GM21825 (cell line): ENCODE results near the gene LYRM4.

Experiments
- ATAC-seq: cut with Tn5 transposase; IDR thresholded peaks from one replicate; pipeline ENCODE4 v1.9.1; 2021; ENCODE audit warnings: mild to moderate bottlenecking, moderate library complexity; ENCODE audit not compliant: unreplicated experiment

Gene LYRM4

DNA sequence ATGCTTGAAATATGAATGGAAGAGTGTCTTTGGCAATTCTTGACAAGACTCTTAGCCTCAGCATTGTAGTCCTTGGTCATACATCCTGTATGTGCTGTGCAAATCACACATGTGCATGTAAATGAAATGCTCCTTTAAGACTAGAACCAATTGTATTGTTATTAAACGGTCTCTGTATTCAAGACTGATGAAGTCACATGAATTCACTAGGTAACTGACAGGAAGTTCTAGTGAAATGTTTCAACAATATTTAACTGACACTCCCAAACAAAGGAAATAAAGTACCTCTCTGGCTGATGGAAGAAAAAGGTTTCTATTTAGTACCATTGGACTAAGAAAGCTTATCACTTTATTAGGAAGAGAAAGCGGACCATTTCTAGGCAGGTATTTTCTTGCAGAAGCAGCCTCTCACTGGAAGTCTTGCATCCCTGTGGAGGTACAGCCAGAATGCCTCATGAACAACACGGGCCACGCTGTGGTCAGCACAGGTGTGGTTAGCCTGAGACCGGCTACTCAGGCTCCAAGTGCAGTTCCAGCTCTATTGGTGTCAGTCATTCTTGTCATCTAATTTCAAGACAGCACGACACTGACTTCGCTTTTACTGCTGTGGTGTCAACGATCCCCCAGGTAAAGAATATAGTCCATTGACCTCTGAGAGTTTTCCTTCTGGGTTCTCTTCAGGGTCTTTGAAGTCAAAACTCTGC lies 158.3 kb downstream of the LYRM4 start:
- no peak for ATAC-seq

DNA sequence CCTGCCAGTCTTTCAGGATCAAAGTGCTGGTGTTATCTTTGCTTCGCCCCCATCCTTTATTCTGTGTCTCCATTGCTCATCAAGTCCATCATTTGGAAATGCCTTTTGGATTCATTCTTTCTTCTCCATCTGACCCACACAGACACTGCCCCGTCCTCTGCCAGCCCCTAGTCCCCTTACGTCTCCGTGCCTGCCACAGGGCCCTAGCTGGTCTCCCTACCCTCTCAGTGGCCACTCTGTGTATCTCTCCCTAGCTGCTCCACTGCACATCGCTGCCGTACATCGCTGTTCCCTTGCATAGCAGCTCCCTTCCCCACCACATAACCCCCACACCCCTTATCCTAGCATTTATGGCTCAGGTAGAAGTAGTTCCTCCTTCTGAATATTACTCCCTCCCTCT lies 159.9 kb downstream of the LYRM4 start:
- no peak for ATAC-seq

DNA sequence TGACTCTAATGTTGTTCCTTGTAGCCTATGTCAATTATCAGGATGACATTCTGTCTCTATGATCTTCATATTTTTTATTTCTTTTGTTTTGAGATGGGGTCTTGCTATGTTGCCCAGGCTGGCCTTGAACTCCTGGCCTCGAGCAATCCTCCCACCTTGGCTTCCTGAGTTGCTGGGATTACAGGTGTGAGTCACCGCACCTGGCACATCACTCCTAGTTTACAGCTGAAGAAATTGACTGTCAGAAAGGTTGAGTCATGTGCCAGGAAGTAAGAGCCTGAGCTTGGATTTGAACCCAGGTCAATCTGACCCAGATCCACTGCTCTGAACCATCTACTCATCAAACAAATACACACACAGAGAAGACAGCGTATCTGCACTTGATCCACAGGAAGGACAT lies 161.2 kb downstream of the LYRM4 start:
- ATAC-seq = no peak

DNA sequence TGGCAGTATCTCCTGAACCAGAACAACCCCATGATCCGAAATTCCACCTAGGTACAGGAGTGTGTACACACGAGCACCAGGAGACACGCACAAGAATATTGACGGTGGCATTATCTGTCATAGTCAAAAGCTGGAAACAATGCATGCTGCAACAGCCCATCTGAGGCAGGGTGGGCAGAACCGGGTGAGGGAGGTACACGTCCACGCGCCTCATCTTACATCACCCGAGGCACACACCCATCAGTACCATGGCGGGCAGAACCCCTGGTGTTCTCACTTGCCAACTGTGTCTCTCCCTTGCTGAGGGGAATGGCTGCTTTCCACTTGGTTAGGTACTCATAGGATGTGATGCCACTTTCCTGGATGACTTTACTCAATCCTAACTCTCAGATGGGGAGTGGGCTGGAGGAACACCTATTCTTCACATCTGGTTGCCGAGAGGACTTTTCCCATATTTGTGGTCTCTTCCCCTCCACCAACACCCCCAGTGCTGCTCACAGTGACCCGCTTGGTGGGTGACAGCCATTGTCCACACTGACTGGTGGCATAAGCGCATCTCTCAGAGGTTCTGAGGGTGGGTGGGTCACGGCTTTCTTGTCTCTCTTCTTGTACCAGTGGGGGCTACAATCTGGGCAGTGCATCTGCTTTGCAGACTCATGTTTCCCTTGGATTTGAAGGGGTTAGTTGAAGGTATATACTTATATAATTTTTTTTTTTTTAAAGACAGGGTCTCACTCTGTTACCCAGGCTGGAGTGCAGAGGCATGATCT lies 162.1 kb downstream of the LYRM4 start:
- no peak for ATAC-seq

DNA sequence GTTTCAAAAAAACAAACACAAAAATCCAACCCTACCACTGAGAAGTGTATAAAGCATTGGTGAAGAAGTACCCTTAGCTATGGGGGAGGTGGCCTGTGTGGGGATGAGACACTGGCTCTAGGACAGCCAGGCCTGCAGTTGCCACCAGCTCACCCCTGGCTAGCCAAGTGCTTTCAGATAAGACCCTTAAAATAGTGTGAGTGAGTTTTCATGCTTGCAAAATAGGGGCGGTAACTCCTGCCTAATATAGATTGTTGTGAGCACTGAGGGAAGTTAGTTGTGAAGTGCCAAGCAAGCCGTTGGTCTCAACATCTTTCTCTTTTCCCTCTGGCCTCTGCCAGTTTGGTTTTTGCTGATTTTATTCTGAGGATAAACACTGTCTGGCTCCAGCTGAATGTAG lies 164.3 kb downstream of the LYRM4 start:
- no peak for ATAC-seq

DNA sequence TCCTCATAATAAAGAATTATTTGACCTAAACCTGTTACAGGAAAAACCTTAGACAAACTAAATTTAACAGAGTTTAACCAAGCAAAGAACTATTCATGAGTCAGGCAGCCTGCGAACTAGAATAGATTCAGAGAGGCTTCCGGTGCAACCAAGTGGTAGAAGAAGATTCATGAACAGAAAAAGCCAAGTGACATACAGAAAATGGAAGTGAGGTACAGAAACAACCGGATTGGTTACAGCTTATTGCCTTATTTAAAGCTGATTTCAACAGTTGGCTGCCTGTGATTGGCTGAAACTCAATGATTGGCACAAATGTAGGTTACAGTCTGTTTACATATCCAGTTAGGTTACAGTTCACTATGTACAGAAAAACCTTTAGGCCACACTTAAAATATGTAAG lies 165.5 kb downstream of the LYRM4 start:
- peak; percentile 66 for ATAC-seq

DNA sequence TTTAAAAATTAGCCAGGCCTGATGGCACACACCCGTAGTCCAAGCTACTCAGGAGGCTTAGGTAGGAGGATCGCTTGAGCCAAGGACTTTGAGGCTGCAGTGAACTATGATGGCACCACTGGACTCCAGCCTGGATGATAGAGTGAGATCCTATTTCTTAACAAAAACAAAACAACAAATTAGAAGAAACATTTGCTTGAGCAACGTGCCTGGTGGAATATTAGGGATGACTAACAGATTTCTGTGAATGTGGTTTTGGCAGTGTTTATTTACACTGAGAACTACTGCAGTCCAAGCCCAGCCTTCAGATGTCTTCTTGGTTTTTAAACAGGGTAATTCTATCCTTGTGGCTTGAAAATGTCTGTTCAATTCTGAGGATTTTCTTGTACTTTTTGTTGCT lies 166.4 kb downstream of the LYRM4 start:
- ATAC-seq = no peak

DNA sequence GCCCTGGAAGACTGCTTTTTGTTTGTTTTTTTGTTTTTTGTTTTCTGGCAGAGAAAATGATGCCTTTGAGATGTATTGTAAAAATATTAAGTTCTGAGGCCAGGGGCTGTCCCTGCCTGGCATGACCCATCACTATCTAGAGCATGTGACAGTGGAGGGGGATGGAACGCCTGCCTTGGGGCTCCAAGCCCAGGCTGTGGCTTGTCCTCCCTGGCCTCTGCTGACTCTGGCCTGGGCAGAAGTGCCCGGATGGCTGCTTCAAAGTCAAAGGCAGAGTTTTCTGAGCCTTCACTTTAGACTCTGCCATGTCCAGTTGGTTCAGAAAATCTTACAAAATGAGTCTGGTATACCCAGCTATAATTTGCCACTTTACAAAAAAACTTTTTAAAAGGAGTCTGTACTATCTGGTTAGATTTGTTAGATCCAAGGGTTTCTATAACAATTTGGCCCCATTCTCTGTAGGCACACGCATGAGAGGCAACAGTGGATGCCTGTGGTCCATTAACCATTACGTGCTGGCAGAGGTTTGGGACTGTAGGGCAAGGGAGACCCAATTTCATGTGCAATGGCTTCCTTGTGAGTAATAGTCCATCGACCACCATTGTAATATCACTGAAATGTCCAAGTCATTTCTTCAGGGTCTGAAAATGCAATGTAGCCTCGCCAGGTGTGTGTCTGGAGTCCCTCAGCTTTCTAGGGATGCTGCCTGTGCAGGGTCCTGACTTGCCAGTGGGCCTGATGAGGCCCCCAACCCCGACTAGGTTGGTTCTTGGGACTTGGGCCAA lies 167.3 kb downstream of the LYRM4 start:
- no peak for ATAC-seq

DNA sequence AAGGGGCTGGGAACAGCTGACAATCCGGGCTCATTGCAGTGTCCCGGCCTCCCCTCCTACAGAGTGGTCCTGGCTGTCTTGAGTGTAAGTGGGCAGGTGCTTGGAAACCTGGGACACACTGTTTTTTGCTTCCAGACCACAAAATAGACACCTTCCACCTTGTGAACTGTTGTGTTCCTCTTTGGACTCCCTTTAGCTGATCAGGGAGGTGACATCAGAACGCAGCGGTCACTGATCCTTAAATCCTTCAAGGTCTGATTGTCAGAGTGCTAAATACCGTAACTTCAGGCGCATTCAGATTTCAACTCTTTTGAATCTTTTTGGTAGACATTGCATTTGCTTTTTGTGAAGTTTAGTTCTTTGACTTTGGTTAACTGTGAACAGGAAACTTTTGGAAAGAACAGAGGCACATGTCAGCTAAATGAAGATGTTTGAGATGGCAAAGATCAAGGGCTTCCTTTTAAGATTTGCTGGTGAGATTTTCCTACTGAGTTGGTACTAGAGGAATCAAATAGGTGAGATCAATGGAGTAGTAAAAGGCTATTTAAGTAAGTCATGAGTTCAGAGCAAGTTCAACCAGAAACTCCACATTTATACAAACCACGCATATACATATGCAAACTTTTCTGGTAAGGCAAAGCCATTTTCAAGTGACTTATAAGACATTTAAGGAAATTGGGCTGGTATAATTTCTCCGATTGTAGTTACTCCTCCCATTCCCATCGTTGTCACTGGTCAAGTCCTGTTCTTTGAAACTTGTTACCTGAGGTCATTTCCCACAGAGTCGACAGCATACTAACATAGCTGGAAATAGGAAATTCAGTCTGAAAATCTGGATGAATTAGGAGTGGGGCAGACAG lies 169.3 kb downstream of the LYRM4 start:
- no peak for ATAC-seq

DNA sequence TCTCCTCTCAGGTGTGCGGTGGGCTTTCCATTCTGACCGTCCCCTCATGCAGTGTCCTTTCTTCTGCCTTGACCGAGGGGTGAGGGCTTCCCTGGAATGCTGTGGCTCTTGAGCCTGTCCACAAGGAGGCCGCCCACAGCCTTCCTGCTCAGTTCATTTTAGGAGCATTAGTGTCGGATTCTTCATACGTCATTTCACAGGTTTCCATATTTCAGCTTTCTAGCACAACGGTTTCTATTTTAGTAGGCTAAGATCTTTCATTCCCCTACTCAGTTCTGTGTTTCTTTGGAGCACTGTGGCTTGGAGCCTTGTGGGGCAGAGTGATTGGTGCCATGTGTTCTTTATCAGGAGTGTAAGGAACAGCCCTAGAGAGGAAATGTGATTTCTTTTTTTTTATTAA lies 170.1 kb downstream of the LYRM4 start:
- ATAC-seq = no peak

DNA sequence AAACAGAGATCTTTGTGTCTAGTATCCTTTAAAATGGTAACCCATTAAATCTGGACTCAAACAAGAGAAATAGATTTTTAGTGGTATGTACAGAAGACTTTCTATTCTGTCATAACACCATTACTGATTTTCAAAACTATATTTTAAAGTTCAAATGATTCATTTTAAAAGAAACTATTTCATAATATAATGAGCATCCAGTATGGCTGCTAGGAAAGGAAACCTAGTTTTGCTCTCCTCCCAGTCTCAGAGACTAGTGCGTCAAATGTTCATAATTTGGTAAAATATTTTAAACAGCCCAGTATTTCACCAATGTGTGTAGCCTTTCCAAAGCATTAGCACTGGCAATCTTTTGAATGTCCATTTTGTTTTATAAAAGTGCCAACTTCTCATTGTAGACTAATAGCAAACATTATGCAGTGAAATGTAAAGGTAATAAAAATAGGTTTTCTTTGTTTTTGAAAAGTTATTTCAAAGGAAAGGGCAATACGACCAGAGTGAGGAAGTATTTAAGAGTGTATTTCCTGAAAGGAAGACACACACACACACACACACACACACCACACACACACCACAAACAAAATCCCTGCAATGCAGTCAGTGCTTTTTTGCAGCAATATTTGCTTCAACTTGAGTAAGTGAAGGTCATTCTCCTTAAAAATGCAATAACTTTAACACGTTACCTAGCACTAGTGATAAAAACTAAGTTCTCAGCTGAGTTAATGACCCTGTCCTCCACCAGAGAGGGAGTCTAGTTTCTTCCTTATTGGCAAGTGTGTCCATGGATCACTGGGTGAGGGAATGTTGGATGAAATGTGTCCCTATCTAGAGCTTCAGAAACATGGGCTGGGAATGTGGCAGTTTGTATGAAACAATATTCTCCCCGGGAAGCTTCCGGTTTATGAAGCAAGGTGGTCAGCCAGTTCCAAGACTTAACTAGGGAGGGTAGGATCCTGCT lies 171.0 kb downstream of the LYRM4 start:
- no peak for ATAC-seq

DNA sequence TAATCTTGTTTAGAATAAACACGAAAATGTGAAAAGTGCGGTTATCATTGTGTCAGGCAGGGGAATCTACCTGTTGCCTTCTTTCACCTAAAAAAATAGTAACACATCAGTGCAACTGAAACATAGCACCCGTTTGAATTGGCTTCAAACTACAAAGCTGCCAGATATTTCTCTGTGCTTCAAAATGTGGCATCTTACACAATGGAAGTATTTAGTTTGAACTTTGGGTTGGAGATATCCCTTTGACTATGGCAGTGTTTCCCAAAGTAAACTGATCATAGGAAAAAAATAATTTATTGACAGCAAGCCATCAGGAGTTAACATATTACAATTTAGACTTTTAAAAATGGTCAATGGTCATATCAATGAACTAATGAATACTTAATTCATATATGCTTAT lies 172.0 kb downstream of the LYRM4 start:
- ATAC-seq = no peak

DNA sequence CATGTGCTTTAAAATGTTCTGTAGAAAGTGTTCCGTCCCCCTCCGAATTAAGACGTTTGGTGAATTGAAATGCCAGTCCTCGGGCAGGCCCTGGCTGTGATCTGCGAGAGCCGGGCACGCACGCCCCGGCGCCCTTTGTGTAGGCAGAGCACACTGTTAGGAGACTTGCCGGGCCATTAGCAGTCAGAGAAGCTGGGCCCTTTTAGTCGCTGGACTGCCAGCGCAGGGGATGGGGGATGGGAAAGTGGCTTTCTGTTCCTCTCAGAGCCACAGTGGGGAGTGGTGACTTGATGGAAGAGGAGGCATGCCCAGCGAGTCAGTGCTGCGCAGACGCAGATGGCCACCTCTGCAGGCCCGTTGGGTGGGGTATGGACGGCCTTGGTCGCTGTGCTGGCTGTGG lies 173.4 kb downstream of the LYRM4 start:
- no peak for ATAC-seq

DNA sequence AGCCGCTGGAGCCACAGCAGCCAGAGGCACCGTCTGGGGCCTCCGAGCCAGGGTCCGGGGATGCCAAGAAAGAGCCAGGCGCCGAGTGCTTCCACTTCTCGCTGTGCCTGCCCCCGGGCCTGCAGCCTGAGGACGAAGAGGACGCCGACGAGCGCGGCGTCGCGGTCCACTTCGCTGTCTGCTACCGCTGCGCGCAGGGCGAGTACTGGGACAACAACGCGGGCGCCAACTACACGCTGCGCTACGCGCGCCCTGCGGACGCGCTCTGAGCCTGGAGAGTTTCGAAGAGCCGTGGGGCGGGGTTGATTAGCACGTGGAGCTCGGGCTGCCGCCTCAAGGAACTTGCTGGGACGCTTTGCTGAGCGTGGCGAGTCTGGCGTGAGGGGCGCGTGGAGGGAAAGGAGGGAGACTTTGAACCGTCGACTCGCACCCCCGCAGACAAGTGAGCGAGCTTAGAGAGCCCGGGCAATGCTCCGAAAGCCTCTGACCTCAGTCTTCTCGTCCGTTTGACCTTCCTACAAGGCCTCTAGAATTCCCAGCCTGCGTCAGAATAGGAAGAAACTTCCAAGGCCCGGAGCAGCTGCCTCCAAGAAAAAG lies 174.4 kb downstream of the LYRM4 start:
- ATAC-seq = no peak

DNA sequence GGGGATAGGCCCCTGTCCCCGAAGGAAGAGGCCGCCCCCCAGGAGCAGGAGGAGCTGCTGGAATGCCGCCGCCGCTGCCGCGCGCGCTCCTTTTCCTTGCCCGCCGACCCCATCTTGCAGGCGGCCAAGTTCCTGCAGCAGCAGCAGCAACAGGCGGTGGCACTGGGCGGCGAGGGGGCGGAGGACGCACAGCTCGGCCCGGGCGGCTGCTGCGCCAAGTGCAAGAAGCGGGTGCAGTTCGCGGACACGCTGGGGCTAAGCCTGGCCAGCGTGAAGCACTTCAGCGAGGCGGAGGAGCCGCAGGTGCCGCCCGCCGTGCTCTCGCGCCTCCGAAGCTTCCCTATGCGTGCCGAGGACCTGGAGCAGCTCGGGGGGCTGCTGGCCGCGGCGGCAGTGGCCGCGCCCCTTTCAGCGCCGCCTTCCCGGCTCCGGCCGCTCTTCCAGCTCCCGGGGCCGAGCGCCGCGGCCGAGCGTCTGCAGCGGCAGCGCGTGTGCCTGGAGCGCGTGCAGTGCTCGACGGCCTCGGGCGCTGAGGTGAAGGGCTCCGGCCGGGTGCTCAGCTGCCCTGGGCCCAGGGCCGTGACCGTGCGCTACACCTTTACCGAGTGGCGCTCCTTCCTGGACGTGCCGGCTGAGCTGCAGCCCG lies 175.0 kb downstream of the LYRM4 start:
- peak; percentile 31 for ATAC-seq

DNA sequence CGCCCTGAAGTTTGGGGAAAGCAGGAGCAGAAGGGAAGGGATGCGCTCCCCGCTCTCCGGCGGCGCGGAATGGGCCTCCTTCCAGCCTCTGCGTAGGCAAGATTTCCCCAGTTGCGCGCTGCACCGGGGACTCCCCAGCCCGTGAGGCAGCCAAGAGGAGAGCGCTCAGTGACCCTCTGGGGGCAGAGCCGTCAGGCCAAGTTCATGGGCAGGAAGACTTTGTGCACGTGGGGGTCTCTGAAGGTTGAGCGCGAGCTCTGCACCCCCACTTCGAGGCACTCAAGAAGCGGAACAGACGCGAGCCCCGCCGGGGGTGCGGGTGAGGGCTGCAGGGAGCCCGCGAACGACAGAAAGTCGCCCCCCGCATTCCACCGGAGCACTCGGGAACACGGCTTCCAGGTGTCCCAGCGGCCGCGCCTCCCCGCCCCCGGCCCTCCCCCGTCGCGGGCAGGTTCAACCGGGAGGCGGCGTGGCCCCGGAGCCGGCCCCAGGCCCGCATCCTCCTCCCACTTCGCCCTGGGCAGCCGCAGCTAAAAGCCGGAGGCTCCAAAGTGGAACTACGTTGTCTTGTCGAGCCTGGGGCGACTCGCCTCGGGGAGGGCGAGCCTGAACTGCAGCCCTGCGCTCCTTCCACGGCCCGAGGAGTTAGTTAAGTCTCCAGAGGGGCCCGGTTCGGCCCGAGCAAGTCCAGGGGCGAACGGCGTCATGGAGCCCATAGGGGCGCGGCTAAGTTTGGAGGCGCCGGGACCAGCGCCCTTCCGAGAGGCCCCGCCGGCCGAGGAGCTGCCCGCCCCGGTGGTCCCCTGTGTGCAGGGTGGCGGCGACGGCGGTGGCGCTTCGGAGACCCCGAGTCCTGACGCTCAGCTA lies 175.7 kb downstream of the LYRM4 start, which contains the start of gene PPP1R3G:
Gene PPP1R3G, plus strand, starts transcription at position 561 of the 867 bp plus-strand sequence. Its CDS starts 145 bp downstream, at position 706.
- ATAC-seq = peak; percentile 53

DNA sequence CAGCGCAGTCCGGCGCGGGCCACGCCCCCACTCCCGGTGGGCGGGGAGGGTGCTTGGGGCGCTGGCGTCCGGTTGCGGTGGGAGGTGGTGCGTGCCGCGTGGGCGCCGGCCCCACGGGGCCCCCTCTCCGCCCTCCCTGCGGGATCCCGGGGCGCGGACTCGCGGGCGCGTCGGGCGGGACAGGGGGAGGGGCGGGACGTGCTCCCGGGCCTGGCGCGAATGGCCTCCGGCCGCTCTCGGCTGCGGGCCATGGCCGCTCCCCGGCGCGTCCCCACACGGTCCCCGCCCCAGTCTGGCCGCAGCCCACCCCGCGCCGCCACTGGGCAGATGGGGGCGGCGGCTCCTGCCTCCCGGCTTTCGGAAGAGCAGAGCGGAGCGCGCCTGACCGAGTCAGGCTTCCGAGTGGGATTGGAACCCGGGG lies 176.4 kb downstream of the LYRM4 start:
- ATAC-seq = peak; percentile 31
